HG03095 (cell line): ENCODE results near the gene MYO10.
"Not testable (repeated sequence)": the region's sequence is repeated elsewhere in the genome, so short reads cannot be mapped to it uniquely, and the experiment has no call there.

Experiments
- ATAC-seq: cut with Tn5 transposase; IDR thresholded peaks from one replicate; pipeline ENCODE4 v1.9.1; 2021; ENCODE audit warnings: moderate library complexity; ENCODE audit not compliant: unreplicated experiment

MYO10 gene

GRCh38 chr5:16754601-16755000 lies 181.5 kb downstream of the MYO10 start:
- ATAC-seq = no peak

- no peak for ATAC-seq
Observed at GRCh38 chr5:16754086-16754485, 182.0 kb downstream of the MYO10 start.

GRCh38 chr5:16750445-16750844 lies 185.6 kb downstream of the MYO10 start:
- ATAC-seq = no peak

- no peak for ATAC-seq
Observed at GRCh38 chr5:16749626-16750025, 186.5 kb downstream of the MYO10 start.

- ATAC-seq = no peak
Observed at GRCh38 chr5:16744164-16744880, 191.8 kb downstream of the MYO10 start.

- no peak for ATAC-seq
Observed at GRCh38 chr5:16742938-16743337, 193.2 kb downstream of the MYO10 start.

- ATAC-seq = no peak
Observed at GRCh38 chr5:16740811-16741392, 195.2 kb downstream of the MYO10 start.

GRCh38 chr5:16740066-16740810 lies 195.8 kb downstream of the MYO10 start:
- no peak for ATAC-seq

GRCh38 chr5:16738393-16738792 lies 197.7 kb downstream of the MYO10 start:
- ATAC-seq = not testable (repeated sequence)

- ATAC-seq = no peak
Observed at GRCh38 chr5:16737620-16738364, 198.3 kb downstream of the MYO10 start.

GRCh38 chr5:16737209-16737608 lies 198.9 kb downstream of the MYO10 start:
- ATAC-seq = no peak

GRCh38 chr5:16736158-16736995 lies 199.7 kb downstream of the MYO10 start:
- no peak for ATAC-seq

GRCh38 chr5:16735101-16736060 lies 200.7 kb downstream of the MYO10 start:
- no peak for ATAC-seq

GRCh38 chr5:16733331-16734006 lies 202.6 kb downstream of the MYO10 start:
- ATAC-seq = no peak

- no peak for ATAC-seq
Observed at GRCh38 chr5:16732356-16732755, 203.7 kb downstream of the MYO10 start.

- ATAC-seq = no peak
Observed at GRCh38 chr5:16727755-16728325, 208.2 kb downstream of the MYO10 start.

GRCh38 chr5:16726538-16726946 lies 209.5 kb downstream of the MYO10 start:
- no peak for ATAC-seq

GRCh38 chr5:16725575-16725974 lies 210.5 kb downstream of the MYO10 start:
- ATAC-seq = no peak
